WTC11 (cell line): ENCODE data around the gene ASB8.

Experiments
- HMGA2 ChIP-seq: fragments of 250-450 bp; sonication (Bioruptor Pico); IDR thresholded peaks from 2 replicates; pipeline ENCODE4 v1.4.0; 2021; ENCODE audit warnings: mild to moderate bottlenecking, moderate library complexity
- KAT7 ChIP-seq: sonication (generic); formaldehyde crosslinking; IDR thresholded peaks from 2 replicates; pipeline ENCODE4 v1.8.1; 2023; ENCODE audit warnings: missing genetic modification reagents, mild to moderate bottlenecking, borderline replicate concordance
- MLX ChIP-seq: sonication (generic); formaldehyde crosslinking; IDR thresholded peaks from 2 replicates; pipeline ENCODE4 v1.8.1; 2023; ENCODE audit warnings: mild to moderate bottlenecking, missing genetic modification reagents, moderate library complexity
- TCF7 ChIP-seq: sonication (generic); formaldehyde crosslinking; IDR thresholded peaks from 2 replicates; pipeline ENCODE4 v1.8.0; 2022; ENCODE audit warnings: mild to moderate bottlenecking, low read depth, missing genetic modification reagents, moderate library complexity
- TF ChIP-seq, protein P1 (sequence below): fragments of 200-600 bp; IDR thresholded peaks from 2 replicates; pipeline ENCODE4 v1.8.0; 2022; ENCODE audit warnings: antibody characterized with exemption
- TF ChIP-seq, protein P2 (sequence below): sonication (generic); formaldehyde crosslinking; IDR thresholded peaks from 2 replicates; pipeline ENCODE4 v1.8.1; 2022; ENCODE audit warnings: missing genetic modification reagents, borderline replicate concordance

- no peak for TF ChIP-seq TCF7 (CRISPR knock-in tag)
- no peak for TF ChIP-seq MLX (CRISPR knock-in tag)
- TF ChIP-seq KAT7, result no peak
- TF ChIP-seq, protein P1, sequence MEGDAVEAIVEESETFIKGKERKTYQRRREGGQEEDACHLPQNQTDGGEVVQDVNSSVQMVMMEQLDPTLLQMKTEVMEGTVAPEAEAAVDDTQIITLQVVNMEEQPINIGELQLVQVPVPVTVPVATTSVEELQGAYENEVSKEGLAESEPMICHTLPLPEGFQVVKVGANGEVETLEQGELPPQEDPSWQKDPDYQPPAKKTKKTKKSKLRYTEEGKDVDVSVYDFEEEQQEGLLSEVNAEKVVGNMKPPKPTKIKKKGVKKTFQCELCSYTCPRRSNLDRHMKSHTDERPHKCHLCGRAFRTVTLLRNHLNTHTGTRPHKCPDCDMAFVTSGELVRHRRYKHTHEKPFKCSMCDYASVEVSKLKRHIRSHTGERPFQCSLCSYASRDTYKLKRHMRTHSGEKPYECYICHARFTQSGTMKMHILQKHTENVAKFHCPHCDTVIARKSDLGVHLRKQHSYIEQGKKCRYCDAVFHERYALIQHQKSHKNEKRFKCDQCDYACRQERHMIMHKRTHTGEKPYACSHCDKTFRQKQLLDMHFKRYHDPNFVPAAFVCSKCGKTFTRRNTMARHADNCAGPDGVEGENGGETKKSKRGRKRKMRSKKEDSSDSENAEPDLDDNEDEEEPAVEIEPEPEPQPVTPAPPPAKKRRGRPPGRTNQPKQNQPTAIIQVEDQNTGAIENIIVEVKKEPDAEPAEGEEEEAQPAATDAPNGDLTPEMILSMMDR, result no peak
- TF ChIP-seq, protein P2, sequence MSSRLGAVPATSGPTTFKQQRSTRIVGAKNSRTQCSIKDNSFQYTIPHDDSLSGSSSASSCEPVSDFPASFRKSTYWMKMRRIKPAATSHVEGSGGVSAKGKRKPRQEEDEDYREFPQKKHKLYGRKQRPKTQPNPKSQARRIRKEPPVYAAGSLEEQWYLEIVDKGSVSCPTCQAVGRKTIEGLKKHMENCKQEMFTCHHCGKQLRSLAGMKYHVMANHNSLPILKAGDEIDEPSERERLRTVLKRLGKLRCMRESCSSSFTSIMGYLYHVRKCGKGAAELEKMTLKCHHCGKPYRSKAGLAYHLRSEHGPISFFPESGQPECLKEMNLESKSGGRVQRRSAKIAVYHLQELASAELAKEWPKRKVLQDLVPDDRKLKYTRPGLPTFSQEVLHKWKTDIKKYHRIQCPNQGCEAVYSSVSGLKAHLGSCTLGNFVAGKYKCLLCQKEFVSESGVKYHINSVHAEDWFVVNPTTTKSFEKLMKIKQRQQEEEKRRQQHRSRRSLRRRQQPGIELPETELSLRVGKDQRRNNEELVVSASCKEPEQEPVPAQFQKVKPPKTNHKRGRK (CRISPR knock-in tag), result no peak
- no peak for TF ChIP-seq HMGA2 (CRISPR knock-in tag)
Observed at GRCh38 chr12:48179466-48179865, 22.2 kb upstream of the ASB8 start.
